ENCODE data around the gene ATRN. TPM values are rescaled to one million over a fixed set of nuclear protein-coding genes. Genes with fewer than 3 reads are reported as not detected.

Gene ATRN
- total and polyA plus RNA-seq, 2 experiments from 2014 or later, result 2.2 to 18.3 TPM

DNA sequence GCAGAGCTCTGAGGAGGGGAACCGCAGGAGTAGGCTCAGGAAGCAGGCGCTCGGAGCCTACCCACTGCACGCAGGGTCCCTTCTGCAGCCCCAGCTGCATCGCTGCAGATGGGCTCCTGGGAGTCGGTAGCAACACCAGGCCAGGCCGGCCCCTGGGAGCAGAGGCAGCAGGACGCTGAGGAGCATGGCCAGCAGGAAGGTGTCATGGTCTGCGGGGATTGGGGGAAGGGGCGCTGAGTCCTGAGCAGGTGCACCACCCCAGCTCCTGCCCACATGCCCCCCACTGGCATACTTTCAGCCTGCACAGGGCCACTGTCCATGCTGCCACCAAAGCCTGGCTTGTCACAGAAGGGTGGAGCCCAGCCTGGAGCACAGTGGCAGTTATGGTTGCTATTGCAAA, 200.1 kb downstream of the ATRN start:
- H3K4me1 Mint-ChIP-seq, result peaks cover 32% of the 10 kb centered on the region

More for the DNA sequence above, 200.1 kb downstream of the ATRN start:
- Mint-ChIP-seq H3K4me3 (no peak overlapping the region; the same call in 2 of the 3 replicates), H3K27me3 (ENCODE audit: insufficient read depth, low read depth, poor library complexity) (peaks cover 23% of the 10 kb centered on the region), H3K9me3 (no peaks in the 10 kb centered on the region; the same call in 2 of the 3 replicates), H3K36me3 (ENCODE audit: low read depth) (no peaks in the 10 kb centered on the region), H3K27ac (no peak overlapping the region)
- ATAC-seq (no peak), DNase-seq (ENCODE audit: low spot score) (no peak)
- Histone ChIP-seq H2AFZ (no peak overlapping the region), H3F3A (replicated peaks; ENCODE audit: low read depth) (peaks cover 3% of the 10 kb centered on the region; the same call in 1 of the 2 replicates), H3K79me2 (replicated peaks; ENCODE audit: insufficient read depth) (no peaks in the 10 kb centered on the region), H3K36me3 (ENCODE audit: insufficient read depth) (no peaks in the 10 kb centered on the region), H3K4me3 (no peak overlapping the region), H3K4me1 (ENCODE audit: insufficient read depth) (peaks cover 8% of the 10 kb centered on the region; the same call in 1 of the 2 replicates), H3K4me2 (no peak overlapping the region), H3K27ac (ENCODE audit: low read depth) (no peak overlapping the region), H3K9me2 (ENCODE audit: insufficient read depth) (no peaks in the 10 kb centered on the region), H3K27me3 (ENCODE audit: insufficient read depth) (peaks cover 45% of the 10 kb centered on the region), H4K20me1 (replicated peaks; ENCODE audit: insufficient read depth) (no peaks in the 10 kb centered on the region)
- TF ChIP-seq, protein P1, sequence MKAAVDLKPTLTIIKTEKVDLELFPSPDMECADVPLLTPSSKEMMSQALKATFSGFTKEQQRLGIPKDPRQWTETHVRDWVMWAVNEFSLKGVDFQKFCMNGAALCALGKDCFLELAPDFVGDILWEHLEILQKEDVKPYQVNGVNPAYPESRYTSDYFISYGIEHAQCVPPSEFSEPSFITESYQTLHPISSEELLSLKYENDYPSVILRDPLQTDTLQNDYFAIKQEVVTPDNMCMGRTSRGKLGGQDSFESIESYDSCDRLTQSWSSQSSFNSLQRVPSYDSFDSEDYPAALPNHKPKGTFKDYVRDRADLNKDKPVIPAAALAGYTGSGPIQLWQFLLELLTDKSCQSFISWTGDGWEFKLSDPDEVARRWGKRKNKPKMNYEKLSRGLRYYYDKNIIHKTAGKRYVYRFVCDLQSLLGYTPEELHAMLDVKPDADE (IDR thresholded peaks at IDR 0.05), result no peak
- TF ChIP-seq JUNB (IDR thresholded peaks at IDR 0.05; ENCODE audit: unreplicated experiment), result no peak
- TF ChIP-seq, protein P2, sequence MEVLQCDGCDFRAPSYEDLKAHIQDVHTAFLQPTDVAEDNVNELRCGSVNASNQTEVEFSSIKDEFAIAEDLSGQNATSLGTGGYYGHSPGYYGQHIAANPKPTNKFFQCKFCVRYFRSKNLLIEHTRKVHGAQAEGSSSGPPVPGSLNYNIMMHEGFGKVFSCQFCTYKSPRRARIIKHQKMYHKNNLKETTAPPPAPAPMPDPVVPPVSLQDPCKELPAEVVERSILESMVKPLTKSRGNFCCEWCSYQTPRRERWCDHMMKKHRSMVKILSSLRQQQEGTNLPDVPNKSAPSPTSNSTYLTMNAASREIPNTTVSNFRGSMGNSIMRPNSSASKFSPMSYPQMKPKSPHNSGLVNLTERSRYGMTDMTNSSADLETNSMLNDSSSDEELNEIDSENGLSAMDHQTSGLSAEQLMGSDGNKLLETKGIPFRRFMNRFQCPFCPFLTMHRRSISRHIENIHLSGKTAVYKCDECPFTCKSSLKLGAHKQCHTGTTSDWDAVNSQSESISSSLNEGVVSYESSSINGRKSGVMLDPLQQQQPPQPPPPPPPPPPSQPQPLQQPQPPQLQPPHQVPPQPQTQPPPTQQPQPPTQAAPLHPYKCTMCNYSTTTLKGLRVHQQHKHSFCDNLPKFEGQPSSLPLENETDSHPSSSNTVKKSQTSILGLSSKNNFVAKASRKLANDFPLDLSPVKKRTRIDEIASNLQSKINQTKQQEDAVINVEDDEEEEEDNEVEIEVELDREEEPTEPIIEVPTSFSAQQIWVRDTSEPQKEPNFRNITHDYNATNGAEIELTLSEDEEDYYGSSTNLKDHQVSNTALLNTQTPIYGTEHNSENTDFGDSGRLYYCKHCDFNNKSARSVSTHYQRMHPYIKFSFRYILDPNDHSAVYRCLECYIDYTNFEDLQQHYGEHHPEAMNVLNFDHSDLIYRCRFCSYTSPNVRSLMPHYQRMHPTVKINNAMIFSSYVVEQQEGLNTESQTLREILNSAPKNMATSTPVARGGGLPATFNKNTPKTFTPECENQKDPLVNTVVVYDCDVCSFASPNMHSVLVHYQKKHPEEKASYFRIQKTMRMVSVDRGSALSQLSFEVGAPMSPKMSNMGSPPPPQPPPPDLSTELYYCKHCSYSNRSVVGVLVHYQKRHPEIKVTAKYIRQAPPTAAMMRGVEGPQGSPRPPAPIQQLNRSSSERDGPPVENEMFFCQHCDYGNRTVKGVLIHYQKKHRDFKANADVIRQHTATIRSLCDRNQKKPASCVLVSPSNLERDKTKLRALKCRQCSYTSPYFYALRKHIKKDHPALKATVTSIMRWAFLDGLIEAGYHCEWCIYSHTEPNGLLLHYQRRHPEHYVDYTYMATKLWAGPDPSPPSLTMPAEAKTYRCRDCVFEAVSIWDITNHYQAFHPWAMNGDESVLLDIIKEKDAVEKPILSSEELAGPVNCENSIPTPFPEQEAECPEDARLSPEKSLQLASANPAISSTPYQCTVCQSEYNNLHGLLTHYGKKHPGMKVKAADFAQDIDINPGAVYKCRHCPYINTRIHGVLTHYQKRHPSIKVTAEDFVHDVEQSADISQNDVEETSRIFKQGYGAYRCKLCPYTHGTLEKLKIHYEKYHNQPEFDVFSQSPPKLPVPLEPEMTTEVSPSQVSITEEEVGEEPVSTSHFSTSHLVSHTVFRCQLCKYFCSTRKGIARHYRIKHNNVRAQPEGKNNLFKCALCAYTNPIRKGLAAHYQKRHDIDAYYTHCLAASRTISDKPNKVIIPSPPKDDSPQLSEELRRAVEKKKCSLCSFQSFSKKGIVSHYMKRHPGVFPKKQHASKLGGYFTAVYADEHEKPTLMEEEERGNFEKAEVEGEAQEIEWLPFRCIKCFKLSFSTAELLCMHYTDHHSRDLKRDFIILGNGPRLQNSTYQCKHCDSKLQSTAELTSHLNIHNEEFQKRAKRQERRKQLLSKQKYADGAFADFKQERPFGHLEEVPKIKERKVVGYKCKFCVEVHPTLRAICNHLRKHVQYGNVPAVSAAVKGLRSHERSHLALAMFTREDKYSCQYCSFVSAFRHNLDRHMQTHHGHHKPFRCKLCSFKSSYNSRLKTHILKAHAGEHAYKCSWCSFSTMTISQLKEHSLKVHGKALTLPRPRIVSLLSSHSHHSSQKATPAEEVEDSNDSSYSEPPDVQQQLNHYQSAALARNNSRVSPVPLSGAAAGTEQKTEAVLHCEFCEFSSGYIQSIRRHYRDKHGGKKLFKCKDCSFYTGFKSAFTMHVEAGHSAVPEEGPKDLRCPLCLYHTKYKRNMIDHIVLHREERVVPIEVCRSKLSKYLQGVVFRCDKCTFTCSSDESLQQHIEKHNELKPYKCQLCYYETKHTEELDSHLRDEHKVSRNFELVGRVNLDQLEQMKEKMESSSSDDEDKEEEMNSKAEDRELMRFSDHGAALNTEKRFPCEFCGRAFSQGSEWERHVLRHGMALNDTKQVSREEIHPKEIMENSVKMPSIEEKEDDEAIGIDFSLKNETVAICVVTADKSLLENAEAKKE (CRISPR knock-in tag; IDR thresholded peaks at IDR 0.05), result no peak
- no peak for TF ChIP-seq EZH2 (IDR thresholded peaks at IDR 0.05; ENCODE audit: low read depth, unreplicated experiment)
- TF ChIP-seq CREB1 (CRISPR knock-in tag; IDR thresholded peaks at IDR 0.05; ENCODE audit: low read depth), result no peak
- TF ChIP-seq POLR2AphosphoS5 (IDR thresholded peaks at IDR 0.05; ENCODE audit: low read depth), result no peak
- TF ChIP-seq ZNF114 (CRISPR knock-in tag; IDR thresholded peaks at IDR 0.05), result no peak
- no peak for TF ChIP-seq NANOG (IDR thresholded peaks at IDR 0.05; ENCODE audit: borderline replicate concordance)
- no peak for TF ChIP-seq ZNF331 (CRISPR knock-in tag; IDR thresholded peaks at IDR 0.05; ENCODE audit: low read depth)
- TF ChIP-seq EZH2phosphoT487 (IDR thresholded peaks at IDR 0.05; ENCODE audit: unreplicated experiment), result no peak
- TF ChIP-seq STAT1 (IDR thresholded peaks at IDR 0.05; ENCODE audit: unreplicated experiment), result no peak
- TF ChIP-seq, protein P3, sequence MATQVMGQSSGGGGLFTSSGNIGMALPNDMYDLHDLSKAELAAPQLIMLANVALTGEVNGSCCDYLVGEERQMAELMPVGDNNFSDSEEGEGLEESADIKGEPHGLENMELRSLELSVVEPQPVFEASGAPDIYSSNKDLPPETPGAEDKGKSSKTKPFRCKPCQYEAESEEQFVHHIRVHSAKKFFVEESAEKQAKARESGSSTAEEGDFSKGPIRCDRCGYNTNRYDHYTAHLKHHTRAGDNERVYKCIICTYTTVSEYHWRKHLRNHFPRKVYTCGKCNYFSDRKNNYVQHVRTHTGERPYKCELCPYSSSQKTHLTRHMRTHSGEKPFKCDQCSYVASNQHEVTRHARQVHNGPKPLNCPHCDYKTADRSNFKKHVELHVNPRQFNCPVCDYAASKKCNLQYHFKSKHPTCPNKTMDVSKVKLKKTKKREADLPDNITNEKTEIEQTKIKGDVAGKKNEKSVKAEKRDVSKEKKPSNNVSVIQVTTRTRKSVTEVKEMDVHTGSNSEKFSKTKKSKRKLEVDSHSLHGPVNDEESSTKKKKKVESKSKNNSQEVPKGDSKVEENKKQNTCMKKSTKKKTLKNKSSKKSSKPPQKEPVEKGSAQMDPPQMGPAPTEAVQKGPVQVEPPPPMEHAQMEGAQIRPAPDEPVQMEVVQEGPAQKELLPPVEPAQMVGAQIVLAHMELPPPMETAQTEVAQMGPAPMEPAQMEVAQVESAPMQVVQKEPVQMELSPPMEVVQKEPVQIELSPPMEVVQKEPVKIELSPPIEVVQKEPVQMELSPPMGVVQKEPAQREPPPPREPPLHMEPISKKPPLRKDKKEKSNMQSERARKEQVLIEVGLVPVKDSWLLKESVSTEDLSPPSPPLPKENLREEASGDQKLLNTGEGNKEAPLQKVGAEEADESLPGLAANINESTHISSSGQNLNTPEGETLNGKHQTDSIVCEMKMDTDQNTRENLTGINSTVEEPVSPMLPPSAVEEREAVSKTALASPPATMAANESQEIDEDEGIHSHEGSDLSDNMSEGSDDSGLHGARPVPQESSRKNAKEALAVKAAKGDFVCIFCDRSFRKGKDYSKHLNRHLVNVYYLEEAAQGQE (IDR thresholded peaks at IDR 0.05; ENCODE audit: unreplicated experiment), result no peak
- TF ChIP-seq, protein P4, sequence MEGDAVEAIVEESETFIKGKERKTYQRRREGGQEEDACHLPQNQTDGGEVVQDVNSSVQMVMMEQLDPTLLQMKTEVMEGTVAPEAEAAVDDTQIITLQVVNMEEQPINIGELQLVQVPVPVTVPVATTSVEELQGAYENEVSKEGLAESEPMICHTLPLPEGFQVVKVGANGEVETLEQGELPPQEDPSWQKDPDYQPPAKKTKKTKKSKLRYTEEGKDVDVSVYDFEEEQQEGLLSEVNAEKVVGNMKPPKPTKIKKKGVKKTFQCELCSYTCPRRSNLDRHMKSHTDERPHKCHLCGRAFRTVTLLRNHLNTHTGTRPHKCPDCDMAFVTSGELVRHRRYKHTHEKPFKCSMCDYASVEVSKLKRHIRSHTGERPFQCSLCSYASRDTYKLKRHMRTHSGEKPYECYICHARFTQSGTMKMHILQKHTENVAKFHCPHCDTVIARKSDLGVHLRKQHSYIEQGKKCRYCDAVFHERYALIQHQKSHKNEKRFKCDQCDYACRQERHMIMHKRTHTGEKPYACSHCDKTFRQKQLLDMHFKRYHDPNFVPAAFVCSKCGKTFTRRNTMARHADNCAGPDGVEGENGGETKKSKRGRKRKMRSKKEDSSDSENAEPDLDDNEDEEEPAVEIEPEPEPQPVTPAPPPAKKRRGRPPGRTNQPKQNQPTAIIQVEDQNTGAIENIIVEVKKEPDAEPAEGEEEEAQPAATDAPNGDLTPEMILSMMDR (conservative IDR thresholded peaks at IDR 0.05; ENCODE audit: low read depth in 2 of 2), result no peak
